Gastroesophageal sphincter (tissue), 3 donors: ENCODE measurements around the gene HYAL4.

Experiments
- CTCF ChIP-seq, 4 experiments: fragments of 200-600 bp in 2 of 4; fragments of 450-650 bp in 2 of 4; sonication (generic) in 1 of 4; IDR thresholded peaks; one replicate each; pipeline ENCODE4 v1.5.1; 2017 to 2019; ENCODE audit warnings: antibody characterized with exemption in 4 of 4, mild to moderate bottlenecking in 2 of 4, moderate library complexity in 2 of 4
- EP300 ChIP-seq: sonication (generic); formaldehyde crosslinking; IDR thresholded peaks from one replicate; pipeline ENCODE4 v1.6.1; 2017; ENCODE audit warnings: antibody characterized with exemption, mild to moderate bottlenecking
- POLR2A ChIP-seq, 2 donors: fragments of 450-650 bp; IDR thresholded peaks; one replicate each; pipeline ENCODE4 v1.6.1; 2017; ENCODE audit warnings: antibody characterized with exemption in 2 of 2, mild to moderate bottlenecking in 2 of 2, moderate library complexity in 1 of 2

GRCh38 chr7:123844712-123845219, at the start of gene HYAL4:
- TF ChIP-seq CTCF (IDR thresholded peaks at IDR 0.05) (no peak), POLR2A (IDR thresholded peaks at IDR 0.05) (no peak), EP300 (no peak)
